Right lobe of liver (tissue), 4 donors: ENCODE results near the gene PDLIM7.

Experiments
- CTCF ChIP-seq, 4 donors: fragments of 200-600 bp in 3 of 4; fragments of 450-650 bp in 1 of 4; IDR thresholded peaks; one replicate each; pipeline versions ENCODE4 v1.5.1 to v1.8.0; 2016 to 2022; ENCODE audit warnings: antibody characterized with exemption in 4 of 4, mild to moderate bottlenecking in 2 of 4
- POLR2A ChIP-seq: fragments of 450-650 bp; IDR thresholded peaks from one replicate; pipeline ENCODE4 v1.6.1; 2017; ENCODE audit warnings: antibody characterized with exemption, mild to moderate bottlenecking
- donor health status: DM: no; HTN: no; CAD: no.
- donor health status: DM: no; HTN: no; CAD: no.
- donor health status: DM: no; HTN: yes; CAD: no.

DNA sequence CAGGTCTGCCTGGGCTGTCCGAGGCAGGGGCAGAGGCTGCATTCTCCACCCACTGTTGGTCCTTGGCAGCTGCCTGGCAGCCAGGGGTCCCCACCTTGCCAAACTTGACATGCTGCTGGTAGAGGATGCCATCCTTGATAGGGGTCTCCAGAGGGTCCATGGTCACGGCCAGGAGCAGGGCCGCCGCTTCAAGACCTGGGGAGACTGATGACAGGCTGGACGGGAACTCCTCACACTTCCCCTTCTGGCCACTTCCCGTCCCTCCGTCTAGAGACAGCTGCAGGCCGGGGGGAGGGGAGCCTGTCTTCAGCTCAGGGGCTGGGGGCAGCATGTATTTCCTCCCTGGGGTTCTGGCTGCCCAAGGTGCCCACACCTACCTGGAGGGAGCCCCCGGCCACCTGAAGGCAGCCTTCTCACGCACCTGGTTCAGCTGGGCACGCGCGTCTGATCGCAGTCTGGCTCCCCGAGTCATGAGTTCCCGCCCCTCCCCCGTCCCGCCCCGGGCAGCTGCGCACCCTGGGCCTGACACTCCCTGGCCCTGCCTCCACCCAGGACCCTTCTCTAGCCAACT is 12.1 kb upstream of the PDLIM7 start, which contains the start of gene DOK3:
- TF ChIP-seq POLR2A, result no peak
- no peak for TF ChIP-seq CTCF (IDR thresholded peaks at IDR 0.05)
